Vagina (tissue), 2 donors: ENCODE data around the gene CD33. TPM values are rescaled to one million over a fixed set of nuclear protein-coding genes. Genes with fewer than 3 reads are reported as not detected.

Experiments used
- DNase-seq, 2 donors: peaks; one replicate each; pipeline ENCODE4 v3.0.0-alpha.2; 2017; ENCODE audit errors: extremely low spot score in 2 of 2
- H3K27ac ChIP-seq: fragments of 200-600 bp; sonication (generic); one replicate; pipeline ENCODE4 v1.5.1; 2019
- H3K27me3 ChIP-seq: fragments of 200-600 bp; sonication (generic); one replicate; pipeline ENCODE4 v1.5.1; 2019
- H3K36me3 ChIP-seq, 2 donors: fragments of 200-600 bp; sonication (generic); one replicate each; pipeline ENCODE4 v1.5.1; 2017 to 2019
- H3K4me1 ChIP-seq: fragments of 200-600 bp; sonication (generic); one replicate; pipeline ENCODE4 v1.5.1; 2019
- H3K4me3 ChIP-seq, 2 donors: fragments of 200-600 bp; sonication (generic); 1 replicate in 1 of 2; 2 replicates in 1 of 2; pipeline ENCODE4 v1.5.1; 2016 to 2019
- H3K9me3 ChIP-seq: fragments of 200-600 bp; sonication (generic); one replicate; pipeline ENCODE4 v1.5.1; 2019
- POLR2A ChIP-seq, 2 donors: fragments of 450-650 bp; IDR thresholded peaks; one replicate each; pipeline ENCODE4 v1.6.1; 2017; ENCODE audit warnings: antibody characterized with exemption in 2 of 2, mild to moderate bottlenecking in 2 of 2, moderate library complexity in 2 of 2
- POLR2AphosphoS5 ChIP-seq, 2 donors: sonication (generic); formaldehyde crosslinking; IDR thresholded peaks; one replicate each; pipeline ENCODE4 v1.9.0; 2017; ENCODE audit warnings: antibody characterized with exemption in 2 of 2, mild to moderate bottlenecking in 2 of 2, low read depth in 1 of 2; ENCODE audit not compliant: insufficient read depth in 1 of 2
- intact Hi-C: fragments of 100-400 bp; cut with DNase I; formaldehyde crosslinking; loops from one replicate; pipeline ENCODE4 v1.15.1; 2023
- total RNA-seq: library from RNA; depleted of rRNA; stranded (reverse); fragments of >200 nt; gene quantifications from one replicate; pipeline ENCODE4 v1.2.3, GENCODE V29; 2016
- TF ChIP-seq, protein P1 (sequence below), 3 experiments: fragments of 450-650 bp in 2 of 3; fragments of 200-600 bp in 1 of 3; sonication (generic) in 1 of 3; IDR thresholded peaks; one replicate each; pipeline ENCODE4 v1.5.1; 2017 to 2019; ENCODE audit warnings: antibody characterized with exemption in 3 of 3, mild to moderate bottlenecking in 2 of 3, moderate library complexity in 2 of 3

Gene CD33
- total RNA-seq, 1 donor from 2014 or later: 5.6 TPM

DNA sequence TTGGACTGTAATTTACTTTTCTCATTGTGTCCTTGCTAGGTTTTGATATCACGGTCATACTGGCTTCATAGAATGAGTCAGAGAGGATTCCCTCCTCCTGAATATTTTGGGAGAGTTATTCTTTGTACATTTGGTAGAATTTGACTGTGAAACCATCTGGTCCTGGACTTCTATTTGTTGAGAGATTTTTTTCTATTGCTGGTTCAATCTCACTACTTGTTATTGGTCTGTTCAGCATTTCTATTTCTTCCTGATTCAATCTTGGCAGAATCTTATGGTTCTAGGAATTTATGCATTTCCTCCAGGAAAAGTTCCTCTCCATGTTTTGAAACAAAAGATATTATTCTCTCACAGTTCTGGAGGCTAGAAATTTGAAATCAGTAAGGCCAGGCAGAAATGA lies 4.9 kb upstream of the CD33 start:
- Histone ChIP-seq H3K9me3 (no peaks in the 10 kb centered on the region), H3K27me3 (no peaks in the 10 kb centered on the region), H3K27ac (no peak overlapping the region), H3K36me3 (no peaks in the 10 kb centered on the region), H3K4me3 (no peak overlapping the region), H3K4me1 (no peaks in the 10 kb centered on the region)
- no peak for DNase-seq
- no peak for TF ChIP-seq POLR2A (IDR thresholded peaks at IDR 0.05)
- intact Hi-C loops: no loop called here

GRCh38 chr19:51220996-51221395 lies 3.9 kb upstream of the CD33 start:
- Histone ChIP-seq H3K27me3 (no peaks in the 10 kb centered on the region), H3K27ac (no peak overlapping the region), H3K4me3 (no peak overlapping the region), H3K4me1 (no peaks in the 10 kb centered on the region), H3K36me3 (no peaks in the 10 kb centered on the region), H3K9me3 (no peaks in the 10 kb centered on the region)
- intact Hi-C loops: no loop called here
- no peak for TF ChIP-seq POLR2A (IDR thresholded peaks at IDR 0.05)
- TF ChIP-seq POLR2AphosphoS5 (IDR thresholded peaks at IDR 0.05; ENCODE audit: insufficient read depth in 1 of 2, low read depth in 1 of 2): no peak
- TF ChIP-seq, protein P1, sequence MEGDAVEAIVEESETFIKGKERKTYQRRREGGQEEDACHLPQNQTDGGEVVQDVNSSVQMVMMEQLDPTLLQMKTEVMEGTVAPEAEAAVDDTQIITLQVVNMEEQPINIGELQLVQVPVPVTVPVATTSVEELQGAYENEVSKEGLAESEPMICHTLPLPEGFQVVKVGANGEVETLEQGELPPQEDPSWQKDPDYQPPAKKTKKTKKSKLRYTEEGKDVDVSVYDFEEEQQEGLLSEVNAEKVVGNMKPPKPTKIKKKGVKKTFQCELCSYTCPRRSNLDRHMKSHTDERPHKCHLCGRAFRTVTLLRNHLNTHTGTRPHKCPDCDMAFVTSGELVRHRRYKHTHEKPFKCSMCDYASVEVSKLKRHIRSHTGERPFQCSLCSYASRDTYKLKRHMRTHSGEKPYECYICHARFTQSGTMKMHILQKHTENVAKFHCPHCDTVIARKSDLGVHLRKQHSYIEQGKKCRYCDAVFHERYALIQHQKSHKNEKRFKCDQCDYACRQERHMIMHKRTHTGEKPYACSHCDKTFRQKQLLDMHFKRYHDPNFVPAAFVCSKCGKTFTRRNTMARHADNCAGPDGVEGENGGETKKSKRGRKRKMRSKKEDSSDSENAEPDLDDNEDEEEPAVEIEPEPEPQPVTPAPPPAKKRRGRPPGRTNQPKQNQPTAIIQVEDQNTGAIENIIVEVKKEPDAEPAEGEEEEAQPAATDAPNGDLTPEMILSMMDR (IDR thresholded peaks at IDR 0.05): no peak
- no peak for DNase-seq

DNA sequence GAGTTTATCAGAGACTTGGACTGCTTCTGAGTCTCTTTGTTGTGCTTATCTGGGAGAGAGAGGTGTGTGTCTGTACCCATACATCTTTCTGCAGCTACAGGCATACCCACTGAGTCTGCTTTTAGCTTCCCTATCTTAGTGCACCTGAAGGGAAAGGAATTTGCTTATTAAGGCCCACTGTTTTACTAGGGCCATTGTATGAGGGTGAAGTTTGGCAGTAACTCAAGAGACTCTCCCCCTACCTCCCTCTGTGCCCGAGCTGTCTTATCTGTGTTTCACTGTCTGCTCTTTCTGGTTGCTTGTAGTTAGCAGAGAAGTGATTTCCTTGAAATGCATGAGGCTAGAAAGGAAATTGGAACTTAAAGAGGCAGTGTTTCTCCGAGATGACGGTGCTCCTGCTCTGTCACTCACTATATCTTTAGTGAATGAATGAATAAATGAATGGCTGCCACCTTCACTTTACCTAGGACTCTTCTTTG lies 678 bp upstream of the CD33 start:
- TF ChIP-seq POLR2A (IDR thresholded peaks at IDR 0.05) (no peak), POLR2AphosphoS5 (IDR thresholded peaks at IDR 0.05; ENCODE audit: insufficient read depth in 1 of 2, low read depth in 1 of 2) (no peak)
- TF ChIP-seq, protein P1 (IDR thresholded peaks at IDR 0.05): no peak
- intact Hi-C loops: no loop called here
- H3K4me1 ChIP-seq: no peaks in the 10 kb centered on the region
- H3K27me3 ChIP-seq: no peaks in the 10 kb centered on the region
- H3K27ac ChIP-seq: no peak overlapping the region
- H3K36me3 ChIP-seq: no peaks in the 10 kb centered on the region
- H3K9me3 ChIP-seq: no peaks in the 10 kb centered on the region
- no peak for DNase-seq
- H3K4me3 ChIP-seq: no peak overlapping the region

- intact Hi-C loops: no loop called here
- DNase-seq: no peak
- Histone ChIP-seq H3K4me1 (no peaks in the 10 kb centered on the region), H3K36me3 (no peaks in the 10 kb centered on the region), H3K9me3 (no peaks in the 10 kb centered on the region), H3K27me3 (no peaks in the 10 kb centered on the region), H3K27ac (no peak overlapping the region), H3K4me3 (no peak overlapping the region)
- TF ChIP-seq POLR2A (IDR thresholded peaks at IDR 0.05): no peak
- TF ChIP-seq POLR2AphosphoS5 (IDR thresholded peaks at IDR 0.05; ENCODE audit: insufficient read depth in 1 of 2, low read depth in 1 of 2): no peak
- TF ChIP-seq, protein P1 (IDR thresholded peaks at IDR 0.05): no peak
Measured at GRCh38 chr19:51226067-51226466, 1.2 kb downstream of the CD33 start.

DNA sequence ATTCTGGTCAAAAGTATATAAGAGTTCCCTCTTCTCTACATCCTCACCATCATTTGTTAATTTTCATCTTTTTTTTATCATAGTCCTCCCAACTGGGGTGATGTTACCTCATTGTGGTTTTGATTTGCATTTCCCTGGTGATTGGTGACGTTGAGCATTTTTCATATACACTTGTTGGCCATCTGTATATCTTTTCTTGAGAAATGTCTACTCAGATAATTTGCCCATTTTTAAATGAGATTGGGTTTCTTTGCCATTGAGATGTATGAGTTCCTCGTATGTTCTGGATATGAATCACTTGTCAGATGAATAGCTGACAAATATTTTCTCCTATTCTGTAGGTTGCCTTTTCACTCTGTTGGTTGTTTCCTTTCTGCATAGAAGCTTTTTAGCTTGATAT lies 2.4 kb downstream of the CD33 start:
- DNase-seq: no peak
- TF ChIP-seq, protein P1 (IDR thresholded peaks at IDR 0.05): no peak
- no peak for TF ChIP-seq POLR2A (IDR thresholded peaks at IDR 0.05)
- H3K4me1 ChIP-seq: no peaks in the 10 kb centered on the region
- no peaks in the 10 kb centered on the region for H3K36me3 ChIP-seq
- no peak overlapping the region for H3K27ac ChIP-seq
- intact Hi-C loops: no loop called here
- no peaks in the 10 kb centered on the region for H3K27me3 ChIP-seq
- no peak overlapping the region for H3K4me3 ChIP-seq
- H3K9me3 ChIP-seq: no peaks in the 10 kb centered on the region

- no peaks in the 10 kb centered on the region for H3K4me1 ChIP-seq
- no peak overlapping the region for H3K27ac ChIP-seq
- H3K27me3 ChIP-seq: no peaks in the 10 kb centered on the region
- no peak overlapping the region for H3K4me3 ChIP-seq
- no peaks in the 10 kb centered on the region for H3K9me3 ChIP-seq
- intact Hi-C loops: no loop called here
- TF ChIP-seq, protein P1 (IDR thresholded peaks at IDR 0.05): no peak
- no peak for TF ChIP-seq POLR2AphosphoS5 (IDR thresholded peaks at IDR 0.05; ENCODE audit: insufficient read depth in 1 of 2, low read depth in 1 of 2)
- TF ChIP-seq POLR2A (IDR thresholded peaks at IDR 0.05): no peak
- H3K36me3 ChIP-seq: no peaks in the 10 kb centered on the region
- no peak for DNase-seq
Measured at GRCh38 chr19:51227966-51228365, 3.1 kb downstream of the CD33 start.
